Measurements from ENCODE around the gene LHX6. TPM values are rescaled to one million over a fixed set of nuclear protein-coding genes. Genes with fewer than 3 reads are reported as not detected.

LHX6 gene
- total and polyA plus RNA-seq, 3 donors from 2014 or later = 8.8 to 11.5 (median 8.8) TPM

DNA sequence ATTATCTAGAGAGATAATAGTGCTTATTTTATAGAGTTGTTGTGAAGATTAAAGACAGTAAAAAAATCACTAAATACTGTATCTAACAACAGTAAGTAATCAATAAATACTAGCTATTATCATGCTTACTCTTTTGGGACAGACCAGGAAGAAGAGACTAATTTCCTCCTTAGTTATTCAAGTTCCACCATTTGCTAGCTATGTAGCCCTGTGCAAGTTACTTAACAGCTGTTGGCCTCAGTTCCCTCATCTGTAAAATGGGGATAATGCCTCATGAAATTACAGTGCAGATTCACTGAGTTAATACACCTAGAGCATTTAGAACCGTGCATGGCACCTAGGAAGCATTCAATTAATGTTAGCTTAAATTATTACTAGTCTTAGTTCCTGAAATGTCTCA, 33.3 kb upstream of the LHX6 start:
- Histone ChIP-seq H3K4me1 (peaks cover 9% of the 10 kb centered on the region), H3K4me3 (no peak overlapping the region), H3K36me3 (ENCODE audit: low read depth, missing control alignments) (no peaks in the 10 kb centered on the region), H3K27me3 (no peaks in the 10 kb centered on the region), H3K9me3 (no peaks in the 10 kb centered on the region), H3K27ac (no peak overlapping the region)
- no peak for TF ChIP-seq POLR2A (IDR thresholded peaks at IDR 0.05)
- TF ChIP-seq, protein P1, sequence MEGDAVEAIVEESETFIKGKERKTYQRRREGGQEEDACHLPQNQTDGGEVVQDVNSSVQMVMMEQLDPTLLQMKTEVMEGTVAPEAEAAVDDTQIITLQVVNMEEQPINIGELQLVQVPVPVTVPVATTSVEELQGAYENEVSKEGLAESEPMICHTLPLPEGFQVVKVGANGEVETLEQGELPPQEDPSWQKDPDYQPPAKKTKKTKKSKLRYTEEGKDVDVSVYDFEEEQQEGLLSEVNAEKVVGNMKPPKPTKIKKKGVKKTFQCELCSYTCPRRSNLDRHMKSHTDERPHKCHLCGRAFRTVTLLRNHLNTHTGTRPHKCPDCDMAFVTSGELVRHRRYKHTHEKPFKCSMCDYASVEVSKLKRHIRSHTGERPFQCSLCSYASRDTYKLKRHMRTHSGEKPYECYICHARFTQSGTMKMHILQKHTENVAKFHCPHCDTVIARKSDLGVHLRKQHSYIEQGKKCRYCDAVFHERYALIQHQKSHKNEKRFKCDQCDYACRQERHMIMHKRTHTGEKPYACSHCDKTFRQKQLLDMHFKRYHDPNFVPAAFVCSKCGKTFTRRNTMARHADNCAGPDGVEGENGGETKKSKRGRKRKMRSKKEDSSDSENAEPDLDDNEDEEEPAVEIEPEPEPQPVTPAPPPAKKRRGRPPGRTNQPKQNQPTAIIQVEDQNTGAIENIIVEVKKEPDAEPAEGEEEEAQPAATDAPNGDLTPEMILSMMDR (IDR thresholded peaks at IDR 0.05) = no peak
- intact Hi-C loops (cut with DNase I; ENCODE audit: low total_unique reads) = no loop called here
- DNase-seq = no peak
- 71 to 84% methylated on average over 1 of the region's 1 CpG for WGBS, 2 donors

DNA sequence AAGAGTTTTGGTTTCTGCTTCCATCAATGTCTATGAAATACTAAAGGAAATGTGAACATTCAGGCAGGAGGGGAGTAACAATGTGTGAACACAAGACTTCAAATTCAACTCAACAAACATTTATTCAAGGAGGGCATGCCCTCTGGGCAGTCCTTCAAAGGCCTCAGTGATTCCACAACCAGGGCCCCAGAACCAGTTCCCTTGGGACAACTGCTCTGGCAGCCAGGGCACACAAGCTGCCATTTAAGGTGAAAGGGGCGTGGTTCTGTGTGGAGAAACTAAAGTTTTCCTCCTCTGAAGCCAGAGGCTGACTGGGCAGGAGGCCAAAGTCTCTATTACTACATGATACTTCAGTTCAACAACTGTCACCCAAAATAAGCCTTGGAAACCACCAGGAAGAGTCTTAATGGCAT, 32.7 kb upstream of the LHX6 start:
- H3K36me3 ChIP-seq (ENCODE audit: low read depth, missing control alignments) = no peaks in the 10 kb centered on the region
- peaks cover 9% of the 10 kb centered on the region for H3K4me1 ChIP-seq
- no peaks in the 10 kb centered on the region for H3K9me3 ChIP-seq
- H3K4me3 ChIP-seq = no peak overlapping the region
- DNase-seq = no peak
- H3K27ac ChIP-seq = no peak overlapping the region
- no peaks in the 10 kb centered on the region for H3K27me3 ChIP-seq
- TF ChIP-seq, protein P1 (IDR thresholded peaks at IDR 0.05) = no peak
- TF ChIP-seq POLR2A (IDR thresholded peaks at IDR 0.05) = no peak
- WGBS, 2 donors = 46 to 50% methylated on average over 1 of the region's 1 CpG
- intact Hi-C loops (cut with DNase I; ENCODE audit: low total_unique reads) = no loop called here

DNA sequence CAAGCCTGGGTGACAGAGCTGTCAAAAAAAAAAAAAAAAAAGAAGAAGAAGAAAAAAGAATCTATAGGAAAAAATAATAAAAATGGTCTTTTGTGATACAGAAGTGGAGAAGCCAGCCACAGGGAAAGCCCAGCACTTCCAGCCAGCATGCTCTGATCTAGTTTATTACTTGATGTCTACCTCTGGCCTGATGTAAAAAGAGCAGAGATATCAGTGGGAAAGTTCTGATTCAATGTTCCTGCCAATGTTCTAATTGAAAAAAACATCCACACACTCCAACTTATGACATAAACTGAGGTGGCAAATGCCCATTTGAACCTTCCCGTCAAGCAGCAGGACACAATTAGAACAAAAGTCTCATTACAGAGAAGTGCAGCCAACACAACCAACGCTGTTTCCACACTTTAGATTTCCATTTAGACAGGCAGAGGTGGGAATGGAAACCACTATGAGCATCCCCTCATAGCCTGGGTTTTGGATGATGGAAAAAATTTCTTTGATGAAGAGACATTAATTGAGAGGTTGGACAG, 30.2 kb upstream of the LHX6 start:
- no peak for DNase-seq
- no peaks in the 10 kb centered on the region for H3K27me3 ChIP-seq
- H3K9me3 ChIP-seq = no peaks in the 10 kb centered on the region
- H3K4me1 ChIP-seq = peaks cover 9% of the 10 kb centered on the region
- WGBS, 2 donors = 84 to 88% methylated on average over 2 of the region's 2 CpGs
- no peak overlapping the region for H3K4me3 ChIP-seq
- no peak overlapping the region for H3K27ac ChIP-seq
- TF ChIP-seq, protein P1 (IDR thresholded peaks at IDR 0.05) = no peak
- no peak for TF ChIP-seq POLR2A (IDR thresholded peaks at IDR 0.05)
- H3K36me3 ChIP-seq (ENCODE audit: low read depth, missing control alignments) = no peaks in the 10 kb centered on the region
- intact Hi-C loops (cut with DNase I; ENCODE audit: low total_unique reads) = no loop called here

DNA sequence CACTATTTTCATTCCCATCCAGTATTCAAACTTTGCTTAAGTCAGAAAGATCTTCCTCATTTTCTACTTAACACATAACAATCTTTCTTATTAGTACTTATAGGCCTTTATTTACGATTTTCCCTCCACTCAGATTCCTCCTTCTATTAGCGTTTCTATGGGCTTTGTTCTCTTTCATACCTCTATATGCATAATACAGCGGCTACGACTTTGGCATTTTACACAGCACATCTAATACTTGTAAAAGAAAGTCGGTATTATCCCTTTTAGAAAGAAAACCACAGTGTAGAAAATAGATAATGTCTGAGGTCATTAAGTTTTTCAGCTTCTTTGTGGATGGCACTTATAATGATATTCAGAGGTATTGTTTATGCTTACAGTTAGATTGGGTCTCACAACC, 27.4 kb upstream of the LHX6 start:
- Histone ChIP-seq H3K4me3 (no peak overlapping the region), H3K9me3 (no peaks in the 10 kb centered on the region), H3K27me3 (no peaks in the 10 kb centered on the region), H3K4me1 (no peaks in the 10 kb centered on the region), H3K36me3 (ENCODE audit: low read depth, missing control alignments) (no peaks in the 10 kb centered on the region), H3K27ac (no peak overlapping the region)
- intact Hi-C loops (cut with DNase I; ENCODE audit: low total_unique reads) = no loop called here
- DNase-seq = no peak
- 85 to 91% methylated on average over 5 of the region's 5 CpGs for WGBS, 2 donors
- TF ChIP-seq POLR2A (IDR thresholded peaks at IDR 0.05) = no peak
- TF ChIP-seq, protein P1 (IDR thresholded peaks at IDR 0.05) = no peak

DNA sequence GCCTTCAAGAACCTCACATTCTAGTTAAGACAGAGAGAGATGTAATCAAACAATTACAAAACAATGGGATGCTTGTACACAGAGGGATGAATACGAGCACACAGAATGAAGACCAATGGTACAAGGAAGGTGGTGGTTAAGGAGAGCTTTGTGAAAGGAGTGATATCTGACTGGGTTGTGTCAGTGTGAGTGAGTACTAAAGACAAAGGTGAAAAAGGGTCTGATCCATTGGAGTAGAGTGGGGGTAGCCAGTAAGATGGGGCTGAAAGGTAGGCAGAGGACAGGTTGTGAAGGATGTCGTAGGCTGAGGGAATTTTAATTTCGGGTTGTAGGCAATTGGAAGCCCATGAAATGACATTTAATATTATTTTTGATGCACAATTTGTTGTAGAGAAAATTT, 26.0 kb upstream of the LHX6 start:
- no peak for DNase-seq
- no peaks in the 10 kb centered on the region for H3K9me3 ChIP-seq
- 89 to 95% methylated on average over 3 of the region's 3 CpGs for WGBS, 2 donors
- no peaks in the 10 kb centered on the region for H3K4me1 ChIP-seq
- TF ChIP-seq POLR2A (IDR thresholded peaks at IDR 0.05) = no peak
- TF ChIP-seq, protein P1 (IDR thresholded peaks at IDR 0.05) = no peak
- H3K27ac ChIP-seq = no peak overlapping the region
- H3K36me3 ChIP-seq (ENCODE audit: low read depth, missing control alignments) = no peaks in the 10 kb centered on the region
- intact Hi-C loops (cut with DNase I; ENCODE audit: low total_unique reads) = no loop called here
- H3K4me3 ChIP-seq = no peak overlapping the region
- H3K27me3 ChIP-seq = no peaks in the 10 kb centered on the region
